SK-N-SH treated with all-trans-retinoic acid at 6 μM for 48 hours (cell line): Measurements from ENCODE around the gene PTPRC.

Experiments
- ARNTL ChIP-seq: fragments of 450-650 bp; formaldehyde crosslinking; IDR thresholded peaks from 2 replicates; pipeline ENCODE4 v1.5.0; 2020; ENCODE audit warnings: low read depth, mild to moderate bottlenecking, moderate library complexity, borderline replicate concordance
- OSR1 ChIP-seq: fragments of 250-450 bp; sonication (Bioruptor Pico); IDR thresholded peaks from 2 replicates; pipeline ENCODE4 v1.8.0; 2022; ENCODE audit warnings: moderate library complexity, mild to moderate bottlenecking, inconsistent platforms
- RARB ChIP-seq: fragments of 250-450 bp; sonication (Bioruptor Pico); IDR thresholded peaks from 2 replicates; pipeline ENCODE4 v1.8.0; 2021; ENCODE audit warnings: mild to moderate bottlenecking, moderate library complexity
- TOX ChIP-seq: fragments of 250-450 bp; sonication (Bioruptor Pico); IDR thresholded peaks from 2 replicates; pipeline ENCODE4 v1.8.0; 2021; ENCODE audit warnings: mild to moderate bottlenecking, moderate library complexity, borderline replicate concordance
- ZFP30 ChIP-seq: fragments of 450-650 bp; formaldehyde crosslinking; IDR thresholded peaks from 2 replicates; pipeline ENCODE4 v1.5.0; 2022; ENCODE audit warnings: mild to moderate bottlenecking, moderate library complexity
- ZNF565 ChIP-seq: fragments of 450-650 bp; formaldehyde crosslinking; conservative IDR thresholded peaks from 2 replicates; pipeline ENCODE4 v1.5.0; 2020; ENCODE audit warnings: low read depth, mild to moderate bottlenecking, moderate library complexity
- TF ChIP-seq, protein P1 (sequence below): fragments of 250-450 bp; sonication (Bioruptor Pico); IDR thresholded peaks from 2 replicates; pipeline ENCODE4 v1.8.0; 2020; ENCODE audit warnings: mild to moderate bottlenecking, moderate library complexity, borderline replicate concordance
- TF ChIP-seq, protein P2 (sequence below): fragments of 250-450 bp; sonication (Bioruptor Pico); IDR thresholded peaks from 2 replicates; pipeline ENCODE4 v1.5.1; 2020; ENCODE audit warnings: low read depth, mild to moderate bottlenecking, moderate library complexity
- TF ChIP-seq, protein P3 (sequence below): fragments of 250-450 bp; sonication (Bioruptor Pico); IDR thresholded peaks from 2 replicates; pipeline ENCODE4 v1.5.1; 2021; ENCODE audit warnings: mild to moderate bottlenecking, moderate library complexity

DNA sequence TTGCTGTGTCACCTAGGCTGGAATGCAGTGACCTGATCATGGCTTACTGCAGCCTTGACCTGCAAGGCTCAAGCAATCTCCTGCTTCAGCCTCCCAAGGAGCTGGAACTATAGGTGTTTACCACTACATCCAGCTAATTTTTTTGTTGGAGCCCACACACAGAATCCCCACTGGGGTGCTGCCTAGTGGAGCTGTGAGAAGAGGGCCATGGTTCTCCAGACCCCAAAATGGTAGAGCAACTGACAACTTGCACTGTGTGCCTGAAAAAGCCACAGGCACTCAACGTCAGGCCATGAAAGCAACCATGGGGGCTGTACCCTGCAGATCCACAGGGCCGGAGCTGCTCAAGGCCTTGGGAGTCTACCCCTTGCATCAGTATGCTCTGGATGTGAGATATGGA, 39.1 kb upstream of the PTPRC start:
- TF ChIP-seq RARB (CRISPR knock-in tag) (no peak), ARNTL (CRISPR knock-in tag) (no peak), OSR1 (CRISPR knock-in tag) (no peak), TOX (CRISPR knock-in tag) (no peak), ZNF565 (no peak), ZFP30 (CRISPR knock-in tag) (no peak)
- TF ChIP-seq, protein P1, sequence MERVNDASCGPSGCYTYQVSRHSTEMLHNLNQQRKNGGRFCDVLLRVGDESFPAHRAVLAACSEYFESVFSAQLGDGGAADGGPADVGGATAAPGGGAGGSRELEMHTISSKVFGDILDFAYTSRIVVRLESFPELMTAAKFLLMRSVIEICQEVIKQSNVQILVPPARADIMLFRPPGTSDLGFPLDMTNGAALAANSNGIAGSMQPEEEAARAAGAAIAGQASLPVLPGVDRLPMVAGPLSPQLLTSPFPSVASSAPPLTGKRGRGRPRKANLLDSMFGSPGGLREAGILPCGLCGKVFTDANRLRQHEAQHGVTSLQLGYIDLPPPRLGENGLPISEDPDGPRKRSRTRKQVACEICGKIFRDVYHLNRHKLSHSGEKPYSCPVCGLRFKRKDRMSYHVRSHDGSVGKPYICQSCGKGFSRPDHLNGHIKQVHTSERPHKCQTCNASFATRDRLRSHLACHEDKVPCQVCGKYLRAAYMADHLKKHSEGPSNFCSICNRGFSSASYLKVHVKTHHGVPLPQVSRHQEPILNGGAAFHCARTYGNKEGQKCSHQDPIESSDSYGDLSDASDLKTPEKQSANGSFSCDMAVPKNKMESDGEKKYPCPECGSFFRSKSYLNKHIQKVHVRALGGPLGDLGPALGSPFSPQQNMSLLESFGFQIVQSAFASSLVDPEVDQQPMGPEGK: no peak
- TF ChIP-seq, protein P2, sequence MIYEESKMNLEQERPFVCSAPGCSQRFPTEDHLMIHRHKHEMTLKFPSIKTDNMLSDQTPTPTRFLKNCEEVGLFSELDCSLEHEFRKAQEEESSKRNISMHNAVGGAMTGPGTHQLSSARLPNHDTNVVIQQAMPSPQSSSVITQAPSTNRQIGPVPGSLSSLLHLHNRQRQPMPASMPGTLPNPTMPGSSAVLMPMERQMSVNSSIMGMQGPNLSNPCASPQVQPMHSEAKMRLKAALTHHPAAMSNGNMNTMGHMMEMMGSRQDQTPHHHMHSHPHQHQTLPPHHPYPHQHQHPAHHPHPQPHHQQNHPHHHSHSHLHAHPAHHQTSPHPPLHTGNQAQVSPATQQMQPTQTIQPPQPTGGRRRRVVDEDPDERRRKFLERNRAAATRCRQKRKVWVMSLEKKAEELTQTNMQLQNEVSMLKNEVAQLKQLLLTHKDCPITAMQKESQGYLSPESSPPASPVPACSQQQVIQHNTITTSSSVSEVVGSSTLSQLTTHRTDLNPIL: no peak
- TF ChIP-seq, protein P3, sequence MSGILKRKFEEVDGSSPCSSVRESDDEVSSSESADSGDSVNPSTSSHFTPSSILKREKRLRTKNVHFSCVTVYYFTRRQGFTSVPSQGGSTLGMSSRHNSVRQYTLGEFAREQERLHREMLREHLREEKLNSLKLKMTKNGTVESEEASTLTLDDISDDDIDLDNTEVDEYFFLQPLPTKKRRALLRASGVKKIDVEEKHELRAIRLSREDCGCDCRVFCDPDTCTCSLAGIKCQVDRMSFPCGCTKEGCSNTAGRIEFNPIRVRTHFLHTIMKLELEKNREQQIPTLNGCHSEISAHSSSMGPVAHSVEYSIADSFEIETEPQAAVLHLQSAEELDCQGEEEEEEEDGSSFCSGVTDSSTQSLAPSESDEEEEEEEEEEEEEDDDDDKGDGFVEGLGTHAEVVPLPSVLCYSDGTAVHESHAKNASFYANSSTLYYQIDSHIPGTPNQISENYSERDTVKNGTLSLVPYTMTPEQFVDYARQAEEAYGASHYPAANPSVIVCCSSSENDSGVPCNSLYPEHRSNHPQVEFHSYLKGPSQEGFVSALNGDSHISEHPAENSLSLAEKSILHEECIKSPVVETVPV (CRISPR knock-in tag): no peak
